Neuronal stem cell (in vitro differentiated cells): ENCODE measurements around the gene ANK3.

ENCODE experiments used
- DNase-seq: peaks from one replicate; pipeline ENCODE4 v3.0.0-alpha.2; 2013; ENCODE audit warnings: low spot score
- H2AFZ ChIP-seq: one replicate; pipeline ENCODE4 v1.6.1; 2013; ENCODE audit warnings: mild to moderate bottlenecking, low read length, inconsistent platforms
- H2AK5ac ChIP-seq: 2 replicates; pipeline ENCODE4 v1.6.1; 2013; ENCODE audit warnings: low read depth, mild to moderate bottlenecking, inconsistent platforms, low read length, moderate library complexity, mixed read lengths
- H2BK120ac ChIP-seq: 2 replicates; pipeline ENCODE4 v1.6.1; 2013; ENCODE audit warnings: low read depth, mild to moderate bottlenecking, inconsistent platforms, low read length, moderate library complexity, mixed read lengths
- H2BK12ac ChIP-seq: one replicate; pipeline ENCODE4 v1.6.1; 2013; ENCODE audit warnings: low read length, inconsistent platforms
- H2BK15ac ChIP-seq: 2 replicates; pipeline ENCODE4 v1.6.1; 2013; ENCODE audit warnings: mild to moderate bottlenecking, low read length, inconsistent platforms, mixed read lengths
- H2BK5ac ChIP-seq: one replicate; pipeline ENCODE4 v1.6.1; 2013; ENCODE audit warnings: inconsistent platforms, mild to moderate bottlenecking, low read length, moderate library complexity
- H3K14ac ChIP-seq: one replicate; pipeline ENCODE4 v1.6.1; 2013; ENCODE audit warnings: low read length, inconsistent platforms
- H3K18ac ChIP-seq: 2 replicates; pipeline ENCODE4 v1.6.1; 2013; ENCODE audit warnings: low read length, inconsistent platforms
- H3K23ac ChIP-seq: 2 replicates; pipeline ENCODE4 v1.6.1; 2013; ENCODE audit warnings: low read depth, mild to moderate bottlenecking, mixed read lengths, low read length, inconsistent platforms; ENCODE audit not compliant: poor library complexity
- H3K27ac ChIP-seq: replicated peaks from 3 replicates; pipeline ENCODE4 v1.5.1; 2013; ENCODE audit warnings: low read length, inconsistent platforms
- H3K27me3 ChIP-seq, 3 experiments: 2 replicates each; pipeline ENCODE4 v1.6.1; 2013; ENCODE audit warnings: low read length in 3 of 3, mild to moderate bottlenecking in 2 of 3, inconsistent platforms in 1 of 3, low read depth in 1 of 3, mixed read lengths in 1 of 3, moderate library complexity in 1 of 3; ENCODE audit not compliant: control insufficient read depth in 3 of 3, insufficient read depth in 3 of 3
- H3K36me3 ChIP-seq, 2 donors: replicated peaks in 1 of 2; 2 replicates each; pipeline ENCODE4 v1.6.1; 2013; ENCODE audit warnings: low read length in 2 of 2; ENCODE audit not compliant: control insufficient read depth in 2 of 2, insufficient read depth in 2 of 2
- H3K4ac ChIP-seq: 2 replicates; pipeline ENCODE4 v1.6.1; 2013; ENCODE audit warnings: inconsistent platforms, mild to moderate bottlenecking, low read length, moderate library complexity
- H3K4me1 ChIP-seq, 2 donors: 1 replicate in 1 of 2; 2 replicates in 1 of 2; pipeline ENCODE4 v1.6.1; 2013; ENCODE audit warnings: low read length in 2 of 2, low read depth in 1 of 2; ENCODE audit not compliant: control insufficient read depth in 2 of 2, insufficient read depth in 1 of 2
- H3K4me2 ChIP-seq: one replicate; pipeline ENCODE4 v1.6.1; 2013; ENCODE audit warnings: mild to moderate bottlenecking, low read length, inconsistent platforms; ENCODE audit not compliant: insufficient read depth, poor library complexity, severe bottlenecking
- H3K4me3 ChIP-seq, 2 donors: 2 replicates each; pipeline ENCODE4 v1.5.1; 2013; ENCODE audit warnings: low read length in 2 of 2, mild to moderate bottlenecking in 2 of 2, inconsistent platforms in 1 of 2, moderate library complexity in 1 of 2
- H3K79me1 ChIP-seq: one replicate; pipeline ENCODE4 v1.6.1; 2013; ENCODE audit warnings: low read depth, mild to moderate bottlenecking, inconsistent platforms, low read length, moderate library complexity
- H3K9ac ChIP-seq: one replicate; pipeline ENCODE4 v1.6.1; 2013; ENCODE audit warnings: mild to moderate bottlenecking, low read depth, low read length, inconsistent platforms; ENCODE audit not compliant: poor library complexity
- H3K9me3 ChIP-seq, 2 donors: replicated peaks in 1 of 2; 2 replicates each; pipeline versions ENCODE3 to v1.6.1; 2013; ENCODE audit warnings: low read length in 2 of 2, mild to moderate bottlenecking in 2 of 2, inconsistent platforms in 1 of 2, low read depth in 1 of 2, mixed read lengths in 1 of 2, moderate library complexity in 1 of 2; ENCODE audit not compliant: control insufficient read depth in 2 of 2, insufficient read depth in 1 of 2
- H4K8ac ChIP-seq: one replicate; pipeline ENCODE4 v1.6.1; 2013; ENCODE audit warnings: low read depth, mild to moderate bottlenecking, inconsistent platforms, low read length, moderate library complexity
- H4K91ac ChIP-seq: one replicate; pipeline ENCODE4 v1.6.1; 2013; ENCODE audit warnings: low read length, low read depth, mild to moderate bottlenecking, inconsistent platforms; ENCODE audit not compliant: poor library complexity
- WGBS, 2 donors: extraction: QIAGEN DNeasy Blood & Tissue Kit; methylation state at CpG; one replicate each; pipeline ENCODE4 v1.1.7; 2013; ENCODE audit warnings: missing lambda C conversion rate in 2 of 2, mixed read lengths in 1 of 2; ENCODE audit not compliant: insufficient read length in 2 of 2, insufficient replicate concordance in 1 of 2; ENCODE audit errors: extremely low coverage in 2 of 2; 5-methylcytosine and 5-hydroxymethylcytosine counted together

ANK3 gene

GRCh38 chr10:60303778-60304177, 85.9 kb downstream of the ANK3 start:
- peaks cover 6 to 8% of the 10 kb centered on the region in 2 donors for H3K4me1 ChIP-seq
- no peak overlapping the region for H2BK15ac ChIP-seq
- H3K14ac ChIP-seq: no peak overlapping the region
- H3K79me1 ChIP-seq: no peaks in the 10 kb centered on the region
- H2BK5ac ChIP-seq: no peak overlapping the region
- H3K27ac ChIP-seq: no peak overlapping the region
- H3K4ac ChIP-seq: no peak overlapping the region
- H4K8ac ChIP-seq: no peak overlapping the region
- H3K36me3 ChIP-seq: no peaks in the 10 kb centered on the region
- no peak overlapping the region for H2BK12ac ChIP-seq
- no CpG with 5 or more reads among the region's 1 CpG for WGBS, 2 donors
- no peak overlapping the region for H4K91ac ChIP-seq
- no peak overlapping the region for H3K18ac ChIP-seq
- no peak overlapping the region for H2AK5ac ChIP-seq
- H3K9me3 ChIP-seq: no peaks in the 10 kb centered on the region
- no peak overlapping the region for H3K4me2 ChIP-seq
- H2BK120ac ChIP-seq: no peak overlapping the region
- DNase-seq: no peak
- H3K4me3 ChIP-seq: no peak overlapping the region
- H3K27me3 ChIP-seq: no peaks in the 10 kb centered on the region
- no peak overlapping the region for H3K9ac ChIP-seq
- no peak overlapping the region for H2AFZ ChIP-seq
- H3K23ac ChIP-seq: no peak overlapping the region

DNA sequence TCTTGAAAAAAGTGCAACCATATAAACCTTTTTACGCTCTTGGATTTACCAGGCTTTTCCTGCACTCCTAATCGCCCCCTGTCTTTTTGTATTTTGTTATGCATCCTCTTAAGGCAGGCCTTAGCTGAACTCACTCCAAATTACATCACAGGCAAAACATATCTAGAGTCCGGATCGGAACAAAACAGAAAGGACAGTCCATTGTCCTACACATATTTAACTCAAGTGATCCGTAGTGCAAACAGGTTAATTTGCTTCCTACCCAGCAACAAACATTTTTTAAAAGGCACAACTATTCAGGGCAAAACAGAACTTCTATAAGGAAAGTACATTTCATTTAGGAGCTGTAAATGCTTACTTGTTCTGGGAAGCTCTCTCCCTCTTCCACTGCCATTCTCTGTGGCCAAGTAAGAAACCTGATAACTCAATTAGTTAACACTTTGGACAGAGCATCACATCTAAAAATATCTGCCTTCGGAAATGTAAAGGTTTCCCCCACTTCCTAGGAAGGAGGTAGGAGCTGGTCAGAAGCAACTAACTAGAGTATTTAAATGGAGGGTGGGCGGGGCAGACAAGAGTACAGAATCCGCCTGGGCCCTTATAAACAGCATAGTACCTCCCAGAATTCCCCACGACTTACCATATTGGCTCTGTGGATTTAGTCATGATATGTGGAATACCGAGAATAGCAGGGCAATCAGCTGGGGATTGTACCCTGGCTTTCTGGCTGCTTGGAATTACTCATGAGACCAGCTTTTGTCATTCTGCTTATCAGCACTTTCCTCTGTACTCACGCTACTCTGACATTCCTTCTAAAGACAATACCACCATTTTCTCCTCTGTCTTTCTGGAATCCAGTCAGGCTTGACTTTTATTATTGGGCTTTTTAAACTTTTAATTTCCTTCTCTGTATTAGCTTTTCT, 89.5 kb downstream of the ANK3 start:
- no peak overlapping the region for H3K4me3 ChIP-seq
- H2AK5ac ChIP-seq: no peak overlapping the region
- H3K27me3 ChIP-seq: no peaks in the 10 kb centered on the region
- H3K9ac ChIP-seq: no peak overlapping the region
- H2AFZ ChIP-seq: peak overlapping the region; percentile 62
- no peak overlapping the region for H3K4me2 ChIP-seq
- no peak overlapping the region for H4K91ac ChIP-seq
- no peaks in the 10 kb centered on the region for H3K36me3 ChIP-seq
- no peaks in the 10 kb centered on the region for H3K9me3 ChIP-seq
- no peak overlapping the region for H3K27ac ChIP-seq
- H2BK120ac ChIP-seq: no peak overlapping the region
- H3K4me1 ChIP-seq: peaks cover 6 to 8% of the 10 kb centered on the region in 2 donors
- no peak overlapping the region for H3K14ac ChIP-seq
- no CpG with 5 or more reads among the region's 11 CpGs for WGBS, 2 donors
- no peak overlapping the region for H2BK15ac ChIP-seq
- H2BK5ac ChIP-seq: no peak overlapping the region
- no peak overlapping the region for H3K4ac ChIP-seq
- DNase-seq: peak; percentile 37
- no peaks in the 10 kb centered on the region for H3K79me1 ChIP-seq
- H3K23ac ChIP-seq: no peak overlapping the region
- no peak overlapping the region for H4K8ac ChIP-seq
- H2BK12ac ChIP-seq: no peak overlapping the region
- H3K18ac ChIP-seq: no peak overlapping the region

GRCh38 chr10:60299390-60299778, 90.3 kb downstream of the ANK3 start:
- H3K4ac ChIP-seq: no peak overlapping the region
- no peak overlapping the region for H2BK12ac ChIP-seq
- no peak overlapping the region for H2AK5ac ChIP-seq
- H3K27me3 ChIP-seq: no peaks in the 10 kb centered on the region
- H4K8ac ChIP-seq: no peak overlapping the region
- peaks cover 6 to 8% of the 10 kb centered on the region in 2 donors for H3K4me1 ChIP-seq
- no peaks in the 10 kb centered on the region for H3K79me1 ChIP-seq
- WGBS, 2 donors: no CpG with 5 or more reads among the region's 1 CpG
- no peak overlapping the region for H3K23ac ChIP-seq
- no peak overlapping the region for H2BK15ac ChIP-seq
- no peak overlapping the region for H3K4me2 ChIP-seq
- H2AFZ ChIP-seq: no peak overlapping the region
- H4K91ac ChIP-seq: no peak overlapping the region
- H3K36me3 ChIP-seq: no peaks in the 10 kb centered on the region
- no peak overlapping the region for H2BK5ac ChIP-seq
- H3K9ac ChIP-seq: no peak overlapping the region
- no peak overlapping the region for H3K14ac ChIP-seq
- no peak for DNase-seq
- no peak overlapping the region for H2BK120ac ChIP-seq
- H3K4me3 ChIP-seq: no peak overlapping the region
- no peak overlapping the region for H3K27ac ChIP-seq
- H3K18ac ChIP-seq: no peak overlapping the region
- no peaks in the 10 kb centered on the region for H3K9me3 ChIP-seq

DNA sequence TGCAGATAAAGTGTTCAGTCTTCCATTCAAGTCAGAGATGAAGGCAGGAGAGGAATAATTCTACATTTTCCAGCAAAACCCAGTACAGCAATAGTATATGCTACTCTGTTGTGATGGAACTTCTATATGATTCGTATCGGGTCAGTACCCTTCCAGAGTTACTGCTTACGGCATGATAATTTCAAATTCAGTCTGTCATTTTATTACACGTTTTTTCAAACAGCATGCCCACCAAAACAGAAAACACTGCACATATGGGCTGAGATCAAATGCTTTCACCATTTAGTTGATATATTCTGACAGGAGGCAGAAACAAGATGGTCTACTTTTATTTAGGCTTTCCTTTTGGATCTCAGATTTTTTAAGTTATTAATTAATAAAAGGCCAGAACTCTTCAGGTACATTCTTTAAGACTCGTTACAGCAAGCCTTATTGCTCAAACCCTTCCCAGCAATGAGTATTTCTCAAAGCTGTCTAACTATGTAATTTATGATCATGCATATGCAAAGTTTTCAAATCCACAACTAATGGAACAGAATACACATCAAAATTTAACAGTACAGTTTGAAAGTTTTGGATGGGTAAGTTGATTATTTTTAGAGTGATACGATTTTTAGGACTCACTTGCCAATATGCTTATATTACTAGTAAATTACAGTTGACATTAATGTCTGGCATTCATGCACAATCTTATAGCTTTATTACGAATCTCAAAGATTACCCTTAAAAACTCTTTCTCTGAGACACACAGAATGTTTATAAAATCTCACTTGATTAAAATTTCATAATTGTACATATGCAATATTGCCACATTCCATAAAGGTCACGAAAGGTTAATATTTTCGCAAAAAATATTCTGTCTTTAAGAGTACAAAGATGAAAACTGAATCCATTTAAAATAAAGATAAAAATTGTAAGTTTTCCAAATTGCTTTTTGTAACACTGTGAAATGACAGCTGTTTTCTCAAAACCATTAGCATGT, 91.0 kb downstream of the ANK3 start:
- no peak overlapping the region for H3K18ac ChIP-seq
- H3K4me1 ChIP-seq: peaks cover 6 to 8% of the 10 kb centered on the region in 2 donors
- H3K23ac ChIP-seq: no peak overlapping the region
- no peak overlapping the region for H3K4me2 ChIP-seq
- no peak overlapping the region for H3K9ac ChIP-seq
- H3K9me3 ChIP-seq: no peaks in the 10 kb centered on the region
- no peak overlapping the region for H3K14ac ChIP-seq
- no peak overlapping the region for H2BK12ac ChIP-seq
- H3K27ac ChIP-seq: no peak overlapping the region
- H2BK5ac ChIP-seq: no peak overlapping the region
- no peaks in the 10 kb centered on the region for H3K79me1 ChIP-seq
- H2BK15ac ChIP-seq: no peak overlapping the region
- no peak for DNase-seq
- H2AK5ac ChIP-seq: no peak overlapping the region
- WGBS, 2 donors: no CpG with 5 or more reads among the region's 9 CpGs
- H3K4me3 ChIP-seq: no peak overlapping the region
- no peaks in the 10 kb centered on the region for H3K27me3 ChIP-seq
- no peak overlapping the region for H2BK120ac ChIP-seq
- no peak overlapping the region for H4K8ac ChIP-seq
- H4K91ac ChIP-seq: no peak overlapping the region
- H3K4ac ChIP-seq: no peak overlapping the region
- H2AFZ ChIP-seq: no peak overlapping the region
- H3K36me3 ChIP-seq: no peaks in the 10 kb centered on the region
